ENCODE results near the gene GDPD5.

GDPD5 gene

GRCh38 chr11:75490221-75491181 is 35.2 kb downstream of the GDPD5 start:
- DNase-seq (ENCODE audit: low read depth) = no peak

GRCh38 chr11:75487365-75487764 is 38.4 kb downstream of the GDPD5 start:
- DNase-seq (ENCODE audit: low read depth) = no peak

GRCh38 chr11:75485742-75486141 is 40.0 kb downstream of the GDPD5 start:
- no peak for DNase-seq (ENCODE audit: low read depth)

- no peak for DNase-seq (ENCODE audit: low read depth)
Observed at GRCh38 chr11:75482931-75483469, 42.7 kb downstream of the GDPD5 start.

- DNase-seq (ENCODE audit: low read depth) = no peak
Observed at GRCh38 chr11:75481922-75482606, 43.7 kb downstream of the GDPD5 start.

- DNase-seq (ENCODE audit: low read depth) = no peak
Observed at GRCh38 chr11:75481223-75481921, 44.4 kb downstream of the GDPD5 start.

- DNase-seq (ENCODE audit: low read depth) = no peak
Observed at GRCh38 chr11:75480185-75481175, 45.3 kb downstream of the GDPD5 start.

- DNase-seq (ENCODE audit: low read depth) = no peak
Observed at GRCh38 chr11:75479597-75480145, 46.1 kb downstream of the GDPD5 start.

- no peak for DNase-seq (ENCODE audit: low read depth)
Observed at GRCh38 chr11:75478783-75479596, 46.8 kb downstream of the GDPD5 start.

- DNase-seq (ENCODE audit: low read depth) = no peak
Observed at GRCh38 chr11:75477614-75477935, 48.2 kb downstream of the GDPD5 start.

- DNase-seq (ENCODE audit: low read depth) = no peak
Observed at GRCh38 chr11:75476739-75477613, 48.8 kb downstream of the GDPD5 start.

- peak; percentile 12 for DNase-seq (ENCODE audit: low read depth)
Observed at GRCh38 chr11:75475767-75476650, 49.7 kb downstream of the GDPD5 start.

GRCh38 chr11:75474878-75475766 is 50.6 kb downstream of the GDPD5 start:
- DNase-seq (ENCODE audit: low read depth) = peak; percentile 49

- DNase-seq (ENCODE audit: low read depth) = no peak
Observed at GRCh38 chr11:75474240-75474639, 51.5 kb downstream of the GDPD5 start.

- no peak for DNase-seq (ENCODE audit: low read depth)
Observed at GRCh38 chr11:75473684-75474083, 52.1 kb downstream of the GDPD5 start.

- no peak for DNase-seq (ENCODE audit: low read depth)
Observed at GRCh38 chr11:75472081-75472732, 53.5 kb downstream of the GDPD5 start.
